ENCODE measurements around the gene GRK1.

Gene GRK1

GRCh38 chr13:113783200-113783881 lies 116.3 kb downstream of the GRK1 start:
- no peak for DNase-seq

- DNase-seq, result no peak
These were observed 117.1 kb downstream of the GRK1 start for GRCh38 chr13:113783966-113784644.

GRCh38 chr13:113784645-113785024 lies 117.6 kb downstream of the GRK1 start:
- no peak for DNase-seq

DNA sequence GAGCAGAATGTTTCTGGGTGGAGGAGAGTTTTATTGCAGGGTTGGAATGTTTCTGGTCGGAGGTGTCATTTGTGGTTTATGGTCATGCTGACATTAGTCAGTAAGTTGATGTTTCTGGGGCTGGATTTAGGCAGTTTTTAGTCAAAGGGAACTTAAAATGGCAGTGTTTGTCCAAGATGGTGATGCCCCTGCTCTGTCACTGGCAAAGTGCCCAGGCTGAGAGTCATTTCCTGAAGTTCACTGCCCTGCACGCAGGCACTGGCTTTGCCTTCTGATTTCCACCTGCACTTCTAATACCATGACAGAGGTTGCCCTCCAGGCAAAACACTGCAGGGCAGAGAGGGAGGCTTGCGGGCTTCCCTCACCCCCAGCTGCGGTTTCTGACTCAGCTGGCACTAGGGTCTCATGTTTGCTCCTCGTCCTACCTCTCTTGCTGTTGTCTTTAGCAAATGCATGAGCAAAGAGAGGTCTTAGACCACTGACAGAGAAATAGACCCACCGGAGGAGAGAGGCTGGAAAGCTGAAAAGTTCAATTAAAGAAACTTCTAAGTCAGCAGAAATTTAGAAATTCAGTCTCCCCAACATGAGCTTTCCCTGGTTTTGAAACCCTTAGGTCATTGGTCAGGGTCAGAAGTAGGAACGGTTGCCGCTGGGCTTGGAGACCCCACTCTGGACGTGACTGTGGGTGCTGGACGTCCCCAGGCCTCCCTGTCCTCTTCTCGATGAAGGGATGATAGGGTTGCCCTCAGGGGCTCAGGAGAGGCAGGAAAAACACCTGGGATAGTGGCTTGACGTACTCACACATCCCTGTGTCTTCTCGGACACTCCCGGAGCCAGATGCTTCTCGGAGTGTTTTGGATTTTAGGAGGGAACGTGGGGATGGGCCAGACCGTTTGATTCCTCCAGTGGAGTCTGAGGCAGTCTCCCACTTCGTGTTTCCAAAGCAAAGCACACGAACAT lies 118.3 kb downstream of the GRK1 start:
- peak; percentile 43 for DNase-seq

DNA sequence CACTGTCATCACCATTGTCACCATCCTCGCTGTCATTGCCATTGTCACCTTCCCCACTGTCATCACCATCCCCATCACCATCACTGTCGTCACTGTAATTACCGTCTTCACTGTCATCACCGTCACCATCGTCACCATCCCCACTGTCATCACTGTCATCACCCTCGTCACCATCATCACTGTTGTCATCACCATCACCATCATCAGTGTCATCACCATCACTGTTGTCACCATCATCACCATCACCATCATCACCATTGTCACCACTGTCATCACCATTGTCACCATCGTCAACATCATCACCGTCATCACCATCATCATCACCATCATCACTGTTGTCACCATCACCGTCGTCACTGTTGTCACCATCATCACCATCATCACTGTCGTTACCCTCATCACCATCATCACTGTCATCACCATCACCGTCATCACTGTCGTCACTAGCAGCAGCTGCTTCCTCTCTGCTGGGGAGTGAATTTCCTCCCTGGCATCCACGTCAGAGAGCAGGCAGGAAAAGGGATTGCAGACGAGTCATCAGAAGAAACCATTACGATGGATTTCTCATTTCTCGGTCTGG lies 119.3 kb downstream of the GRK1 start:
- peak; percentile 36 for DNase-seq
